NCI-H146 treated with DMSO at 0.1 percent for 48 hours (cell line): Measurements from ENCODE around the gene ITCH.
A peak's percentile ranks its signal among the peaks of the same experiment; 100 is the strongest.
"Not testable (repeated sequence)": the region's sequence is repeated elsewhere in the genome, so short reads cannot be mapped to it uniquely, and the experiment has no call there.

Source experiments
- DNase-seq: peaks from one replicate; lab custom pipeline; 2025; ENCODE audit not compliant: unreplicated experiment; lab: John Stamatoyannopoulos, UW

The ITCH gene

DNA sequence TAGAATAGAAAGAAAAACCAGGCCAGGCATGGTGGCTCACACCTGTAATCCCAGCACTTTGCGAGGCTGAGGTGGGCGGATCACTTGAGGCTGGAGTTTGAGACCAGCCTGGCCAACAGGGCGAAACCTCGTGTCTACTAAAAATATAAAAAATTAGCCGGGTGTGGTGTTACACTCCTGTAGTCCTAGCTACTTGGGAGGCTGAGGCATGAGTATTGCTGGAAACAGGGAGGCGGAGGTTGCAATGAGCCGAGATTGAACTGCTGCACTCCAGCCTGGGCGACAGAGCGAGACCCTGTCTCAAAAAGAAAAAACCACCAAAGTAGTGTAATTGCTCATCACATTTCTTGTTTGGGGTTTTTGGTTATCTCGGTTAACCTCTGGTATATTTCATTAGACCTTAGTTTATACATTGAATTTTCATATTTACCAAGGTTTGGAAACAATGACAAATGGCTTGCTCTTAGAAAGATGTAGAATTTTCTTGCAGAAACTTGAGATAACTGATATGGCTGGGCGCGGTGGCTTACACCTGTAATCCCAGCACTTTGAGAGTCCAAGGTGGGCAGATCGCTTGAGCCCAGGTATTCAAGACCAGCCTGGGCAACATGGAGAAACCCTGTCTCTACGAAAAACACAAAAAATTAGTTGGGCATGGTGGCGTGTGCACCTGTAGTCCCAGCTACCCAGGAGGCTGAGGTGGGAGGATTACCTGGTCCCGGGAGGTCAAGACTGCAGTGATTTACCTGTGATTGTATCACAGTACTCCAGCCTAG, 14.2 kb downstream of the ITCH start:
- no peak for DNase-seq

DNA sequence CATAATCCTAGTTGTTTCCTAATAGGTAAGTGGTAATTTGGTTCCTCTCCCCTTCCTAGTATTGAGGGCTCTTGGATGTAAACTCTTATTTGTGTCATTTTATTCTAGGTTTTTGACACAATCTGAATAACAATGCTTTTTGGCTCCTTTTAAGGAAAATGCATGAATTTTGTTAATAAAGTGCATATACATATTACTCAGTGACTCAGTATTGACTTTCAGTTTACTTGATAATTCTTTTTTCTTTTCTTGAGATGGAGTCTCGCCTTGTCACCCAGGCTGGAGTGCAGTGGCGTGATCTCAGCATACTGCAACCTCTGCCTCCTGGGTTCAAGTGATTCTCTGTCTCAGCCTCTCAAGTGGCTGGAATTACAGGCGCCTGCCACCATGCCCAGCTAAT, 19.1 kb downstream of the ITCH start:
- no peak for DNase-seq

DNA sequence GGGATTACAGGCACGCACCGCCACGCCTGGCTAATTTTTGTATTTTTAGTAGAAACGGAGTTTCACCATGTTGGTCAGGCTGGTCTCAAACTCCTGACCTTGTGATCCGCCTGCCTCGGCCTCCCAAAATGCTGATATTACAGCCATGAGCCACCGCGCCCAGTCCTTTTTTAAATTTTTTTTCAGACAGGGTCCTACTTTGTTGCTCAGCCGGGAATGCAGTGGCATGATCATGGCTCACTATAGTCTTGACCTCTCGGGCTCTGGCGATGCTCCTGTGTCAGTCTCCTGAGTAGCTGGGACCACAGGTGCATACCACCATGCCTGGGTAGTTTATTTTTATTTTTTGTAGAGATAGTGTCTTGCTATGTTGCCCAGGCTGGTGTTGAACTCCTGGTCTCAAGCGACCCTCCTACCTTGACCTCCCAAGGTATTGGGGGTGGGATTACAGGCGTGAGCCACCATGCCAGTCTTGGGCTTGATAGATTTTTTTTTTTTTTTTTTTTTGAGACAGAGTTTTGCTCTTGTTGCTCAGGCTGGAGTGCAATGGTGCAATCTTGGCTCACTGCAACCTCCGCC, 19.9 kb downstream of the ITCH start:
- not testable (repeated sequence) for DNase-seq

DNA sequence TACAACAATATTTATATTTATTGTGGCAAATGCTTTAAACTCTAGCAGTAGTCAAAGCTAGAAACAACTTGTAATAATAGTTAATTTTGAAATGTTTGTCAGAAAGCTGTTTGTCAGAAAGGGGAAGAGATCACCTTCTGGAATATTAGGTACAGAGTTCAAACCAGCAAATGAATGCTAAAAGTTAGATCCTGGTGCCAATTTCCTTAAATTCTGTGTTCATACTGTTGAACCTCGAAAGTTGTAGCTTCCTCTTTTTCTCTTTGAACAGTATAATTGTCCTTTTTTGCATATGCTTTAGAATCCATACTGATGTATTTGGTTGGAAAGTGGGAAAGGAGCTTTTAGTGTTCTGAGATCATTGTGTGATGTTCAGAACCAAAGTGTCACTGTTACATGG, 22.4 kb downstream of the ITCH start:
- DNase-seq: no peak

DNA sequence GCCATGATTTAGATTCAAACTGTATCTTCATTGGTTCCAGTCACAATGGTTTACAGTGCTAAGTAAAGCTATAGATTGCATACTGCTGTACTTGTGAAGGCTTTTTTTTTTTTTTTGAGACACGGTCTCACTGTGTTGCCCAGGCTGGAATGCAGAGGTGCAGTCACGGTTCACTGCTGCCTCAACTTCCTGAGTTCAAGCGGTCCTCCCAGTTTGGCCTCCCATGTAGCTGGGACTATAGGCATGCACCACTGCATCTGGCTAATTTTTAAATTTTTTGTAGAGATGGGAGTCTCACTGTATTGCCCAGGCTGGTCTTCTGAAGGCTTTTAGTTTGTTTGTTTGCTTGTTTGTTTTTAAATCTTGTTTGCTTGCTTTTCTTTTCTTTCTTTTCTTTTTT, 24.9 kb downstream of the ITCH start:
- no peak for DNase-seq

DNA sequence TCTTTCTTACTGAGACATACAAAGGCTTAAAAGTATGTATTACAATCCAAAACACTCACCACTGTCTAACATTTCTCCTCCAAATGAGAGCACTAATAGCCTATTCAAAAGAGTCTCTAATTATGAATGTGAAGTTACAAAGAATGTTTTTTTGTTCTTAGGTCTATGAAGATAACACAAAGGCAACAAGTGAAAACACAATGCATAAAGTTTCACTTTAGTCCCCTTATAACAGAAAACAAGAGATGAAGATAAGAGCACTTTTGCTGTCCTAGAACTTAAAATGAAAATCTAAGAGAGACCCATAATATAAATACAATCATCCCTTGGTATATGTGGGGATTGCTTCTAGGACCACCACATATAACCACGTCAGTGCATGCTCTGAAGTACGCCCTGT, 25.6 kb downstream of the ITCH start:
- no peak for DNase-seq

DNA sequence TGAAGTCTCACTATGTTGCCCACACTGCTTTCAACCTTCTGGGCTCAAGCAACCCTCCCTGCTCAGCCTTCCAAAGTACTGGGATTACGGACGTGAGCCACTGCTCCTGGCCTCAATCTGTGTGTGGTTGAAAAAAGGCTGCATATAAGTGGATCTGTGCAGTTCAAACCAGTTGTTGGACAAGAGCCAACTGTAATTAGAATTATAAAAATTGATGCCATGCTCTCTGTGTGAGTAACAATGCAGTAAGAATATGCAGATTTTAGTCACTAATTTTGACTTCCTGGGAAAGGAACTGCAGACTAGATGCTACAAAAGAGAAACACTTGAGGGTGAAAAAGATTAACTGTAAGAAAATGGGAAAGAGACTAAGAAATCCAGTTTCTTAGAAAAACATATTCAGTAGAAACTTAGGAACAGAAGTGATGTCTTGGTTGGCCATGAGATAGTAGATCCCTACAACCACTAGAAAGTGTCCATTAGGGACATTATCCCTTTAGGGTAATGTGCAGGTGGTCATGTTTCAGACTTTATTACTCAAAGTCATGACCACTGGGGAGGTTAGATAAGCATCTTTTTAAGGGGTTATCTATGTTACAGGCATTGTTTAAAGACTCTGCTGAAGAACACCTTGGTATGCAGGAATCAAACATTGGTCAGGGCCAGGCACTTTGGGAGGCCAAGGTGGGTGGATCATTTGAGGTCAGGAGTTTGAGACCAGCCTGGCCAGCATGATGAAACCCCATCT, 26.3 kb downstream of the ITCH start:
- peak; percentile 7 for DNase-seq

DNA sequence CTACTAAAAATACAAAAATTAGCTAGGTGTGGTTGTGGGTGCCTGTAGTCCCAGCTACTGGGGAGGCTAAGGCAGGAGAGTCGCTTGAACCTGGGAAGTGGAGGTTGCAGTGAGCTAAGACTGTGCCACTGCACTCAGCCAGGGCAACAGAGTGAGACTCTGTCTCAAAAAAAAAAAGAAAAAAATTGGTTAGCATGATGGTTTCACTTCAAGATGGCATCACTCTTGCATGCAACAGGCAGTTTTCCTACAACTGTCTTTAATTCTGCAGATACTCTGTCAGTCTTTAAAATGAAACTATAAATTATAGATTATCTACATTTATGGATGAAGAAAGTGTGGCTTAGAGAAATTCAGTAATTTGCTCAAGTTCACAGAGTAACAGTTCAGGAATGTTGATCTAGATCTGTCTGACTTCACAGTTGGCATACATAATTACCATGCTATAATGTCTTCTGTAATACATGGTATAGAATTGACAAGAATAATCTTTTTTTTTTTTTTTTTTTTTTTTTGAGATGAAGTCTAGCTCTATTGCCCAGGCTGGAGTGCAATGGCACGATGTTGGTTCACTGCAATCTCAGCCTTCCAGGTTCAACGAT, 27.0 kb downstream of the ITCH start:
- DNase-seq: no peak

DNA sequence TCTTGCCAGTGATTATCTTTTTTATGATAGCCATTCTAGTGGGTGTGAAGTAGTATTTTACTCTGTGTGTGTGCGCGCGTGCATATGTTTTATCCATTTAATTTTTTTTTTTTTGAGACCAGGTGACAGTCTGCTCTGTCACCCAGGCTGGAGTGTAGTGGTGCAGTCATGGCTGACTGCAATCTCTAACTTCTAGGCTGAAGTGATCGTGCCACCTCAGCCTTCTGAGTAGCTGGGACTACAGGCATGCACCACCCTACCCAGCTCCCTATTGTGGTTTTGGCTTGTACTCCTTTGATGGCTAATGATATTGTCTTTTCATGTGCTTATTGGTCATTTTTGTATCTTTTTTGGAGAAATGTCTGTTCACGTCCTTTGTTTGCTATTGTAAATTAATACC, 33.3 kb downstream of the ITCH start:
- DNase-seq: no peak

DNA sequence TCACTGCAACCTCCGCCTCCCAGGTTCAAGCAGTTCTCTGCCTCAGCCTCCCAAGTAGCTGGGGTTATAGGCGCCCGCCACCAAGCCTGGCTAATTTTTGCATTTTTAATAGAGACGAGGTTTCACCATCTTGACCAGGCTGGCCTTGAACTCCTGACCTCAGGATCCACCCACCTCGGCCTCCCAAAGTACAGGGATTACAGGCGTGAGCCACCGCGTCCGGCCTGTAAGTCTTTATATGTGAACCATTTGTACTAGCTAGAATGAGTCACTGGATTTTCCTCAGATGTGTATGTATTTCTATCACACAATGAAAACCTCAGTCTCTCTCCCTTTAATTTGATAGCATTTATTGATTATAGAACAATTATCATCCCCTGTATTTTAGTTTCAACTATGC, 34.0 kb downstream of the ITCH start:
- DNase-seq: no peak

DNA sequence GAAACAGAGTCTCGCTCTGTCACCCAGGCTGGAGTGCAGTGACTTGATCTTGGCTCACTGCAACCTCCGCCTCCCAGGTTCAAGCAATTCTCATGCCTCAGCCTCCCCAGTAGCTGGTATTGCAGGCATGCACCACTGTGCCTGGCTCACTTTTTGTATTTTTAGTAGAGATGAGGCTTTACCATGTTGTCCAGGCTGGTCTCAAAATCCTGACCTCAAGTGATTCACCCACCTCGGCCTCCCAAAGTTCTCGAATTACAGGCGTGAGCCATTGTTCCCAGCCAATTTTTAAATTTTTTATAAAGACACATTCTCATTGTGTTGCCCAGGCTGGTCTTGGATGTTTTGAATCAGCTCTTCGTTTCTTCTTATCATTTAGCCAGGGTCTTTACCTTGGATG, 37.7 kb downstream of the ITCH start:
- not testable (repeated sequence) for DNase-seq

DNA sequence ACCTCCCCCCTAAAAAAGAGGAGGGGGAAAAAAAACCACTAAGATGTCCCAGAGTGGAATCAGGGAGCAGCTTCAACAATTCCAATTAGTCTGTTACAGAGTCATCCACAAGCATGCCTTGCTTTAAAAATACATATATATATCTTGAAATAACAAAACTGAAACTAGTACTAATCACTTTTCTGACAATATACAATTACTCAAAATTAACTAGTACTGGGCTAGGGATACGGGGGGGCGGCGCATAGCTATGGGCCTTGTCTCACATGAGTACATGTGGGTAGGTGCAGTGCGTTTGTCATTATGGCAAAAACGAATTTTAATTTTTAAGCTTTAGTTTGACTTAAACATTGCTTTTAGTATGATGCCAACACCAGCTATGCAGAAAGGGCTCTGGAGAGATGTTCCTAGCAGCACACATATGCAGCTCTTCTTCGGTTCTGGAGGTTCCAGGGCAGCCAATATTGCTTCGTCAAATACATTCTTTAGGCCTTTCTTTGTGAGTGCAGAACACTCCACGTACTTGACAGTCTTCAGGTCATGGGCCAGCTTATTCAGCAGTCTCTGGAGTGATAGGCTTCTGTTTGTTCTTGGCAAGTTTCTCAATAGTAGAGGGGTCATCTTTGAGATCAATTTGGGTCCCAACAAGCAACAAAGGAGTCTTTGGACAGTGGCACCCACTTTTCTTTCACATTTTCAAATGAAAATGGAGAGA, 38.8 kb downstream of the ITCH start:
- DNase-seq: no peak

DNA sequence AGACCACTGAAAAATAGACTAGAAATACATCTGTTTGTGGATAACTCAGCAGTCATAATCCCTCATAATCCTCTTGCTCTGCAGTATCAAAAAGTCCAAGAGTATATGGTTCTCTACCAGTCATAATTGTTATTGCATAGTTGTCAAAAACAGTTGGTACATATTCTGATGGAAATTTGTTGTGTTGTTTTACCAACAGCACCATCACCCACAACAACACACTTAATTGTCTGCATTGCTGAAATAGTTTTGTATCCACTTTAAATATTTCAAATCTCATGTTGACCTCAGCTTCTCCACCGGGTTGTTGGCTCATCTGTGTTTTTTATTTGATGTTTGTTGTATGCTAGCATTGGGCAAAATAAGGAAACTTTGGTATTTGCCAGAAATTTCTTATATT, 39.4 kb downstream of the ITCH start:
- DNase-seq: no peak

DNA sequence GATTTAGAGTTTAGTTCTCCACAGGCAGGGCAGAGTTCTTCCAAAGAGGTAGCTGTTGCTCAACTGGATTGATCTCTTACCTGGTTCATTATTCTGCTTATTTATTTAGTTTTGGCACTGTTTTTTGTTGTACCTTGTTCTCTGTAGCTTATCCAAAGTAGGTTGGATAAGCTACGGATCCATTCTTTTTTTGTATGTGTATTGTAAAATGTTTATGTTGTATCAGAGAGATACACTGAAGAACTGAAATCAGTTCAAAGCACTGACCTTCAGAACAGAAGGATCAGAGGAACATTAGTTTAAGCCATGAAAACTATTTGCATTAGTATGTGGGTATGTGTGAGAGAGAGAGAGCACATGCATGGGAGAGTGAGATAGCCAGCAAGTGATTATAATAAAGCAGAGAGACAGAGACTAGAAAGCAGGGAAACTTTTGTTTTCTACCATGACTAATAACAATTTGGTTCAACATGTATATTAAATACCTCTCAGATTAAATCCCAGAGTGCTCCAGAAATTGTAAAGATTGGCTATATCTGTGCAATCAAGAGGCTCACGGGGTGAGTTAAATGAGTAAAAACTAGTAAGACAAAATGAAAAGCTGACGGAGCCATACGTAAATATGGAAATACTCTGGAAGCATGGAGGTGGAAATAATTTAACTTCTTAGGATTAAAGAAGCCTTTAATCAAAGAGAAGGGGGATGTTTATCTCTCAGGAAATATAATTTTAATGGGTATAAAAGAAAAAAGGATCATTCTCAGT, 40.2 kb downstream of the ITCH start:
- DNase-seq: no peak

DNA sequence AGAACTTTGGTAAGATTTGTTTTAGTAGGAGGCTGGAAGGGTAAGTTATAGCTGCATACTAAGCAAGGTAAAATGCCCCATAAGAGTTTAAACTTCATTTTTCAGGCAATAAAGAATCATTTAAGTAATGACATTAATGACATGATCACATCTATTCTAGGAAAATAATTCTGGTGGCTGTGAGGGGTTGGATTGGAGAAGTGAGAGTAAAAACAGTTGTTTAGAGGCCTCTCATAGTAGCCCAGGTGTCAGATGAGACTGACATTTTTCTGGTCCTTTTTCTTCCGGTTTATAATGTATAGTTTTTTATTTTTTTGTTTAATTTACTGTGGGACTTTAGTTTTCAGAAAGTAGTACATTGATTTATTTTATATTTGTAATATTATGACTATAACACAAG, 40.8 kb downstream of the ITCH start:
- DNase-seq: no peak

DNA sequence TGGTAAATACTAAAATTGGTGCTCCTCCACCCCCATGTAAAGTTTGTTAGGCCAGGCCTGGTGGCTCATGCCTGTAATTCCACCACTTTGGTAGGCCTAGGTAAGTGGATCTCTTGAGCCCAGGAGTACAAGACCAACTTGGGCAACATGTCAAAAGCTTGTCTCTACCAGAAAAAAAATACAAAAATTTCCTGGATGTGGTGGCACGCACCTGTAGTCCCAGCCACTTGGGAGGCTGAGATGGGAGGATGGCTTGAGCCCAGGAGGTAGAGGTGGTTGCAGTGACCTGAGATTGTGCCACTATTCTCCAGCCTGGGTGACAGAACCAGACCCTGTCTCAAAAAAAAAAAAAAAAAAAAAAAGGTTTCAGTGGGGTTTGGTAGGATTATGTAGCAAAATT, 41.7 kb downstream of the ITCH start:
- no peak for DNase-seq

DNA sequence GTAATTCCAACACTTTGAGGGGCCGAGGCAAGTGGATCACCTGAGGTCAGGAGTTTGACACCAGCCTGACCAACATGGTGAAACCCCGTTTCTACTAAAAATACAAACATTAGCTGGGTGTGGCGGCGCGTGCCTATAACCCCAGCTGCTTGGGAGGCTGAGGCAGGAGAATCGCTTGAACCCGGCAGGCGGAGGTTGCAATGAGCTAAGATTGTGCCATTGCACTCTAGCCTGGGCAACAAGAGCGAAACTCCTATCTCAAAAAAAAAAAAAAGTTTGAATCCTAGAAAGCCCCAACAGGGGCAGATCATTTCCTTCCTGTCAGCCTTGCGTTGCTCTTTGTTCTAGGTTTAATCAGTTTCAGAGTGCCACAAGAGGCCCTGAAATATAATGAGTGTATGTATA, 42.2 kb downstream of the ITCH start:
- DNase-seq: not testable (repeated sequence)

DNA sequence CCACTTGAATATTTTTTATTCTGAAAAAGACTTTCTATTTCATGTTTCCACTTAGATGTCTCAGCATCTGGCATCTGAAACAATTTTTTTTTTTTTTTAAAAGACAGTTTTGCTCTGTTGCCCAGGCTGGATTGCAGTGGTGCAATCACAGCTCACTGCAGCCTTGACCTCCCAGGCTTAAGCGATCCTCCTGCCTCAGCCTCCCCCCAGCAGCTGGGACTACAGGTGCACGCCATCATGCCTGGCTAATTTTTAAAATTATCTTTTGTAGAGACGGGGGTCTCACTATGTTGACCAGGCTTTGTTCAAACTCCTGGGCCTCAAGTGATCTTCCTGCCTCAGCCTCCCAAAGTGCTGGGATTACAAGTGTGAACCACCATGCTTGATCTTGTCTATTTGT, 42.9 kb downstream of the ITCH start:
- DNase-seq: not testable (repeated sequence)

DNA sequence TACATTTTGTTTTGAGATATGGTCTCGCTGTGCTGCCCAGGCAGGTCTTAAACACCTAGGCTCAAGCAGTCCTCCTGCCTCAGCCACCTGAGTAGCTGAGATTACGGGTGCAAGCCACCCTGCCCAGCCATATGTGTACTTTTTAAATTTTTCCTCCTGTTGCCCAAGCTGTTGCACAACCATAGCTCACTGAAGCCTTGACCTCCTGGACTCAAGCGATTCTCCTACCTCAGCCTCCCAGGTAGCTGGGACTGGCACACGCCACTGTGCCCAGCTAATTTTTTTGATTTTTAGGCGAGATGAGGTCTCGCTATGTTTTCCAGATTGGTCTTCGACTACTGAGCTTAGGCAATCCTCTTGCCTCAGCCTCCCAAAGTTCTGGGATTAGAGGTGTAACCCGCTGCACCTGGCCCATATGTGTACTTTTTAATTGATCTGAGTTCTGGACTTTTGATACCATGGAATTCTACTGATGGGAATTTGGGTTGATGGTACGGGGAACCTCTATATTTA, 44.9 kb downstream of the ITCH start:
- no peak for DNase-seq

DNA sequence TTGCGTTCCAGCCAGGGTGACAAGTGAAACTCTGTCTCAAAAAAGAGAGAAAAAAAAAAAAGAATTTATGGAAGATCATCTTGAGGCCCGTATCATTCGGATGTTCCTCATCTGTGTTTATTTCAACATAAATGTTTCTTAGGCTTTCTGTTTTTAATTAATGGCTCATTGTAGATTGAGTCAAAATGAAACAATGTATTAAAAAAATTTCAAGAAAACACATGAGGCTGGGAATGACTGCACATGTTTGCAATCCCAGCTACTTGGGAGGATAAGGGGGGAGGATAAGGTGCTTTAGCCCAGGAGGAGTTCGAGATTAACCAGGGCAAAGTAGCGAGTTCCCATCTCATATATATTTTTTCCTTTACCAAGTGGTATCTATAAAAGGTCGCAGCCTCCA, 47.3 kb downstream of the ITCH start:
- DNase-seq: no peak
